H9 (cell line): Measurements from ENCODE around the gene ADARB2. TPM values are rescaled to one million over a fixed set of nuclear protein-coding genes. Genes with fewer than 3 reads are reported as not detected.

Experiments
- DNase-seq: peaks from one replicate; pipeline ENCODE4 v3.0.0-alpha.2; 2017
- H2AFZ ChIP-seq: one replicate; pipeline ENCODE4 v1.6.1; 2013; ENCODE audit warnings: mild to moderate bottlenecking, low read length, control low read depth, moderate library complexity
- H2AK5ac ChIP-seq: 2 replicates; pipeline ENCODE4 v1.6.1; 2013; ENCODE audit warnings: low read length, control low read depth, mixed read lengths; ENCODE audit not compliant: insufficient read length
- H2BK120ac ChIP-seq: one replicate; pipeline ENCODE4 v1.6.1; 2013; ENCODE audit warnings: low read depth, mild to moderate bottlenecking, low read length, control low read depth, inconsistent platforms; ENCODE audit not compliant: poor library complexity, severe bottlenecking
- H2BK12ac ChIP-seq: 2 replicates; pipeline ENCODE4 v1.6.1; 2013; ENCODE audit warnings: low read length, control low read depth, mixed read lengths, low read depth; ENCODE audit not compliant: insufficient read length
- H2BK15ac ChIP-seq: 2 replicates; pipeline ENCODE4 v1.6.1; 2013; ENCODE audit warnings: low read depth, low read length, control low read depth
- H2BK20ac ChIP-seq: one replicate; pipeline ENCODE4 v1.6.1; 2013; ENCODE audit warnings: low read depth, mild to moderate bottlenecking, low read length, control low read depth, inconsistent platforms; ENCODE audit not compliant: poor library complexity, severe bottlenecking
- H2BK5ac ChIP-seq: 2 replicates; pipeline ENCODE4 v1.6.1; 2013; ENCODE audit warnings: low read length, control low read depth, mixed read lengths; ENCODE audit not compliant: insufficient read length
- H3K14ac ChIP-seq: 2 replicates; pipeline ENCODE4 v1.6.1; 2013; ENCODE audit warnings: low read length, control low read depth; ENCODE audit not compliant: insufficient read depth
- H3K18ac ChIP-seq: 2 replicates; pipeline ENCODE4 v1.6.1; 2013; ENCODE audit warnings: low read depth, mild to moderate bottlenecking, mixed read lengths, low read length, control low read depth; ENCODE audit not compliant: insufficient read length
- H3K23ac ChIP-seq: 2 replicates; pipeline ENCODE4 v1.6.1; 2013; ENCODE audit warnings: low read length, control low read depth, mixed read lengths, low read depth; ENCODE audit not compliant: insufficient read length
- H3K23me2 ChIP-seq: 2 replicates; pipeline ENCODE4 v1.6.1; 2013; ENCODE audit warnings: low read depth, mild to moderate bottlenecking, mixed read lengths, low read length, control low read depth; ENCODE audit not compliant: insufficient read length, poor library complexity, severe bottlenecking
- H3K27ac ChIP-seq: 2 replicates; pipeline ENCODE4 v1.5.1; 2013; ENCODE audit warnings: low read length, control low read depth, mixed read lengths, low read depth; ENCODE audit not compliant: insufficient read length
- H3K27me3 ChIP-seq: 2 replicates; pipeline ENCODE4 v1.6.1; 2013; ENCODE audit warnings: low read length, control low read depth, inconsistent platforms; ENCODE audit not compliant: insufficient read depth
- H3K4ac ChIP-seq: 2 replicates; pipeline ENCODE4 v1.6.1; 2013; ENCODE audit warnings: low read depth, mild to moderate bottlenecking, control low read depth, inconsistent platforms, low read length, moderate library complexity
- H3K4me1 ChIP-seq: 2 replicates; pipeline ENCODE4 v1.6.1; 2013; ENCODE audit warnings: low read length, control low read depth, inconsistent platforms; ENCODE audit not compliant: insufficient read depth
- H3K4me2 ChIP-seq: 2 replicates; pipeline ENCODE4 v1.6.1; 2013; ENCODE audit warnings: low read length, control low read depth, mixed read lengths; ENCODE audit not compliant: insufficient read length, insufficient read depth
- H3K56ac ChIP-seq: 2 replicates; pipeline ENCODE4 v1.6.1; 2013; ENCODE audit warnings: low read depth, mild to moderate bottlenecking, mixed read lengths, low read length, control low read depth; ENCODE audit not compliant: insufficient read length
- H3K79me1 ChIP-seq: 2 replicates; pipeline ENCODE4 v1.6.1; 2013; ENCODE audit warnings: low read depth, mild to moderate bottlenecking, moderate library complexity, low read length, control low read depth, inconsistent platforms; ENCODE audit not compliant: insufficient read depth, poor library complexity, severe bottlenecking
- H3K79me2 ChIP-seq: 2 replicates; pipeline ENCODE4 v1.6.1; 2013; ENCODE audit warnings: low read length, control low read depth, inconsistent platforms; ENCODE audit not compliant: insufficient read depth
- H3K9ac ChIP-seq: 2 replicates; pipeline ENCODE4 v1.6.1; 2013; ENCODE audit warnings: low read length, control low read depth, mixed read lengths; ENCODE audit not compliant: insufficient read length; ENCODE audit errors: extremely low read depth
- H3K9me3 ChIP-seq: one replicate; pipeline ENCODE4 v1.6.1; 2013; ENCODE audit warnings: low read depth, low read length, inconsistent platforms; ENCODE audit not compliant: control insufficient read depth
- H3T11ph ChIP-seq: one replicate; pipeline ENCODE4 v1.6.1; 2013; ENCODE audit warnings: mild to moderate bottlenecking, low read length, control low read depth, inconsistent platforms
- H4K20me1 ChIP-seq: one replicate; pipeline ENCODE4 v1.6.1; 2013; ENCODE audit not compliant: control insufficient read depth, insufficient read length, insufficient read depth
- H4K5ac ChIP-seq: 2 replicates; pipeline ENCODE4 v1.6.1; 2013; ENCODE audit warnings: low read depth, mild to moderate bottlenecking, mixed read lengths, low read length, control low read depth; ENCODE audit not compliant: insufficient read length
- H4K8ac ChIP-seq: replicated peaks from 2 replicates; pipeline ENCODE4 v1.6.1; 2013; ENCODE audit warnings: low read length, control low read depth, mixed read lengths, low read depth; ENCODE audit not compliant: insufficient read length
- H4K91ac ChIP-seq: 2 replicates; pipeline ENCODE4 v1.6.1; 2013; ENCODE audit warnings: low read depth, mild to moderate bottlenecking, moderate library complexity, mixed read lengths, low read length, control low read depth; ENCODE audit not compliant: insufficient read length
- H3K27ac Mint-ChIP-seq, 3 experiments: 2 replicates in 2 of 3; 3 replicates in 1 of 3; pipeline ENCODE4 v1.8.0; 2020 to 2021; ENCODE audit warnings: mixed read lengths in 3 of 3, mild to moderate bottlenecking in 1 of 3, moderate library complexity in 1 of 3
- H3K27me3 Mint-ChIP-seq: 2 replicates; pipeline ENCODE4 v1.8.0; 2021; ENCODE audit warnings: low read depth, mild to moderate bottlenecking, moderate library complexity, mixed read lengths
- H3K36me3 Mint-ChIP-seq, 3 experiments: 2 replicates in 2 of 3; 3 replicates in 1 of 3; pipeline ENCODE4 v1.8.0; 2020 to 2021; ENCODE audit warnings: low read depth in 3 of 3, mixed read lengths in 3 of 3; ENCODE audit not compliant: insufficient read depth in 1 of 3
- H3K4me1 Mint-ChIP-seq, 2 experiments: 2 replicates each; pipeline ENCODE4 v1.8.0; 2020; ENCODE audit warnings: mixed read lengths in 2 of 2
- H3K4me3 Mint-ChIP-seq, 2 experiments: 2 replicates in 1 of 2; 3 replicates in 1 of 2; pipeline ENCODE4 v1.8.0; 2020 to 2021; ENCODE audit warnings: mild to moderate bottlenecking in 2 of 2, mixed read lengths in 2 of 2, moderate library complexity in 1 of 2
- H3K9me3 Mint-ChIP-seq, 2 experiments: 2 replicates in 1 of 2; 3 replicates in 1 of 2; pipeline ENCODE4 v1.8.0; 2020; ENCODE audit warnings: mild to moderate bottlenecking in 2 of 2, mixed read lengths in 2 of 2, moderate library complexity in 1 of 2
- whole genome bisulfite sequencing: extraction: QIAGEN DNeasy Blood & Tissue Kit; methylation state at CpG from one replicate; pipeline ENCODE4 v1.1.7; 2013; ENCODE audit warnings: missing lambda C conversion rate, low lambda C conversion rate, mixed read lengths; ENCODE audit not compliant: insufficient read length; ENCODE audit errors: extremely low coverage; 5-methylcytosine and 5-hydroxymethylcytosine counted together
- total RNA-seq: library from RNA; stranded (reverse); gene quantifications from 2 replicates; pipeline ENCODE4 v1.2.1, GENCODE V29; 2021
- TF ChIP-seq, protein P1 (sequence below): fragments of 200-600 bp; sonication (generic); conservative IDR thresholded peaks from 3 replicates; pipeline ENCODE4 v1.8.0; 2021; ENCODE audit warnings: antibody characterized with exemption, mild to moderate bottlenecking

ADARB2 gene
- total RNA-seq, 1 experiment from 2014 or later, result 0.87 TPM

DNA sequence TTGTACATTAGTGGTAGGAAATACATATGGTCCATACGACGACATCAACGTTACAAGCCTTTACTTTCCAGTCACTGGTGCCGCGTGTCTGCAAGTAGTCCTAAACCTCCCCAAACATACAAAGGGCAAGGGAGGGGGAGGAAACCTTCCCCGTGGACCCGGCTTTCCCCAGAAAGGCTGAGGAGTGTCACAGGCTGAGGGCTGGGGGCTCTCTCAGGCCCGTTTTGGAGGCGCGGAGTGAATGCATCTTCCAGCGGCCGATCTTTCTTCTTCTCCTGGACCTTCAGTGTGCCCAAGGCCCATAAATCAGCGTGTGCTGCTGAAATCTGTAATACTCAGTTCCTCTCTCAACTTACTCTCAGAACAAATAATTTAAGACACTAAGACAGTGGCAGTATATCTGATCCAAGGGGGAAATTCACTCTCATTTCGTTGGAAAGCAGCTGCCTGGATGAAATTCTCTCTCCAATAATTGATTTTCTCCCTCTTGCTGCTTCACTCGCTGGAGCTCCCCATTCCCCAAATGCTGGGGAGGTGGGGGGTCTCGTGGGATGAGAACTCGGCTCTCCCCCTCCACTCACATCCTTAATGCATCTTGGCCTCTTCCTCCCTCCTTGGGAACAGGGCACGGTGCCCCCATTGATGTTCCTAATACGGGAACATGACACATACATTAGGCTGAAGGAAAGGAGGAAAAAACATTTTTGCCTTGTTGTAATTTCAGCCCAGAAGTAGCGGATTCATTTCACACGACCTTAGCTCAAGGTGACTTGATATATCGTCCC lies 126.1 kb downstream of the ADARB2 start:
- peak; percentile 4 for DNase-seq
- Histone ChIP-seq H3K4me1 (no peaks in the 10 kb centered on the region; the same call in 1 of the 2 replicates), H2BK15ac (no peak overlapping the region), H2BK12ac (no peak overlapping the region), H3K79me2 (no peaks in the 10 kb centered on the region), H3K23me2 (peaks cover 4% of the 10 kb centered on the region), H2AFZ (no peak overlapping the region), H3K4ac (no peak overlapping the region), H2BK20ac (no peak overlapping the region), H4K20me1 (no peaks in the 10 kb centered on the region), H3K79me1 (no peaks in the 10 kb centered on the region), H3K56ac (no peak overlapping the region), H3K14ac (no peak overlapping the region), H4K91ac (no peak overlapping the region), H3K27ac (no peak overlapping the region), H3K23ac (no peak overlapping the region), H3K9me3 (no peaks in the 10 kb centered on the region), H3K27me3 (no peaks in the 10 kb centered on the region), H4K5ac (no peak overlapping the region), H2BK120ac (no peak overlapping the region), H2BK5ac (no peak overlapping the region), H3K9ac (no peak overlapping the region), H3T11ph (no peak overlapping the region), H2AK5ac (no peak overlapping the region), H3K18ac (no peak overlapping the region), H3K4me2 (no peak overlapping the region), H4K8ac (no peak overlapping the region)
- no peak overlapping the region for H3K4me3 Mint-ChIP-seq
- H3K27ac Mint-ChIP-seq, result no peak overlapping the region
- no peaks in the 10 kb centered on the region for H3K36me3 Mint-ChIP-seq
- H3K9me3 Mint-ChIP-seq, result no peaks in the 10 kb centered on the region
- peaks cover 25 to 31% of the 10 kb centered on the region in 2 experiments for H3K4me1 Mint-ChIP-seq
- peaks cover 11% of the 10 kb centered on the region for H3K27me3 Mint-ChIP-seq
- TF ChIP-seq, protein P1, sequence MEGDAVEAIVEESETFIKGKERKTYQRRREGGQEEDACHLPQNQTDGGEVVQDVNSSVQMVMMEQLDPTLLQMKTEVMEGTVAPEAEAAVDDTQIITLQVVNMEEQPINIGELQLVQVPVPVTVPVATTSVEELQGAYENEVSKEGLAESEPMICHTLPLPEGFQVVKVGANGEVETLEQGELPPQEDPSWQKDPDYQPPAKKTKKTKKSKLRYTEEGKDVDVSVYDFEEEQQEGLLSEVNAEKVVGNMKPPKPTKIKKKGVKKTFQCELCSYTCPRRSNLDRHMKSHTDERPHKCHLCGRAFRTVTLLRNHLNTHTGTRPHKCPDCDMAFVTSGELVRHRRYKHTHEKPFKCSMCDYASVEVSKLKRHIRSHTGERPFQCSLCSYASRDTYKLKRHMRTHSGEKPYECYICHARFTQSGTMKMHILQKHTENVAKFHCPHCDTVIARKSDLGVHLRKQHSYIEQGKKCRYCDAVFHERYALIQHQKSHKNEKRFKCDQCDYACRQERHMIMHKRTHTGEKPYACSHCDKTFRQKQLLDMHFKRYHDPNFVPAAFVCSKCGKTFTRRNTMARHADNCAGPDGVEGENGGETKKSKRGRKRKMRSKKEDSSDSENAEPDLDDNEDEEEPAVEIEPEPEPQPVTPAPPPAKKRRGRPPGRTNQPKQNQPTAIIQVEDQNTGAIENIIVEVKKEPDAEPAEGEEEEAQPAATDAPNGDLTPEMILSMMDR, result no peak
- WGBS, result no CpG with 5 or more reads among the region's 22 CpGs
